ENCODE results near the gene CBFA2T3.

GRCh38 chr16:88957433-88957767 is 19.6 kb downstream of the CBFA2T3 start:
- TF ChIP-seq, protein P1, sequence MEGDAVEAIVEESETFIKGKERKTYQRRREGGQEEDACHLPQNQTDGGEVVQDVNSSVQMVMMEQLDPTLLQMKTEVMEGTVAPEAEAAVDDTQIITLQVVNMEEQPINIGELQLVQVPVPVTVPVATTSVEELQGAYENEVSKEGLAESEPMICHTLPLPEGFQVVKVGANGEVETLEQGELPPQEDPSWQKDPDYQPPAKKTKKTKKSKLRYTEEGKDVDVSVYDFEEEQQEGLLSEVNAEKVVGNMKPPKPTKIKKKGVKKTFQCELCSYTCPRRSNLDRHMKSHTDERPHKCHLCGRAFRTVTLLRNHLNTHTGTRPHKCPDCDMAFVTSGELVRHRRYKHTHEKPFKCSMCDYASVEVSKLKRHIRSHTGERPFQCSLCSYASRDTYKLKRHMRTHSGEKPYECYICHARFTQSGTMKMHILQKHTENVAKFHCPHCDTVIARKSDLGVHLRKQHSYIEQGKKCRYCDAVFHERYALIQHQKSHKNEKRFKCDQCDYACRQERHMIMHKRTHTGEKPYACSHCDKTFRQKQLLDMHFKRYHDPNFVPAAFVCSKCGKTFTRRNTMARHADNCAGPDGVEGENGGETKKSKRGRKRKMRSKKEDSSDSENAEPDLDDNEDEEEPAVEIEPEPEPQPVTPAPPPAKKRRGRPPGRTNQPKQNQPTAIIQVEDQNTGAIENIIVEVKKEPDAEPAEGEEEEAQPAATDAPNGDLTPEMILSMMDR (IDR thresholded peaks at IDR 0.05; ENCODE audit: insufficient read depth, low read length) = no peak
- TF ChIP-seq GABPA (IDR thresholded peaks at IDR 0.05; ENCODE audit: low read depth) = no peak
- no peak for TF ChIP-seq POLR2AphosphoS5 (IDR thresholded peaks at IDR 0.05; ENCODE audit: low read depth)

Data from HL-60 (cell line).